Natural killer cell (primary cell): ENCODE data around the gene KDM4B. TPM values are rescaled to one million over a fixed set of nuclear protein-coding genes. Genes with fewer than 3 reads are reported as not detected.

ENCODE experiments used
- ATAC-seq, 3 donors: fragments of 150-1000 bp in 2 of 3; fragments of 200-7000 bp in 1 of 3; cut with Tn5 transposase; 1 replicate in 1 of 3; 2 replicates in 2 of 3; pipeline ENCODE4 v1.10.0; 2021; ENCODE audit warnings: mild to moderate bottlenecking in 2 of 3, moderate library complexity in 2 of 3
- DNase-seq, 2 donors: peaks; one replicate each; pipeline versions ENCODE4 v3.0.0 to v3.0.0-alpha.2; 2013 to 2021; ENCODE audit warnings: mixed read lengths in 1 of 2
- H3K27ac ChIP-seq: one replicate; pipeline ENCODE4 v1.5.1; 2013; ENCODE audit warnings: mild to moderate bottlenecking, low read length
- H3K27me3 ChIP-seq: one replicate; pipeline ENCODE4 v1.6.1; 2013; ENCODE audit warnings: low read length; ENCODE audit not compliant: control insufficient read depth, insufficient read depth
- H3K36me3 ChIP-seq: one replicate; pipeline ENCODE4 v1.6.1; 2013; ENCODE audit warnings: low read length; ENCODE audit not compliant: control insufficient read depth, insufficient read depth
- H3K4me1 ChIP-seq: one replicate; pipeline ENCODE4 v1.6.1; 2013; ENCODE audit warnings: low read length; ENCODE audit not compliant: control insufficient read depth, insufficient read depth
- H3K4me3 ChIP-seq: one replicate; pipeline ENCODE4 v1.5.1; 2013; ENCODE audit warnings: low read length
- H3K9me3 ChIP-seq: one replicate; pipeline ENCODE4 v1.6.1; 2013; ENCODE audit warnings: low read length; ENCODE audit not compliant: control insufficient read depth, insufficient read depth
- H3K27ac Mint-ChIP-seq, 2 donors: one replicate each; pipeline ENCODE4 v1.8.0; 2022; ENCODE audit warnings: mild to moderate bottlenecking in 2 of 2, mixed read lengths in 2 of 2, moderate library complexity in 1 of 2
- H3K27me3 Mint-ChIP-seq, 2 donors: one replicate each; pipeline ENCODE4 v1.8.0; 2022; ENCODE audit warnings: low read depth in 2 of 2, mixed read lengths in 2 of 2
- H3K36me3 Mint-ChIP-seq: one replicate; pipeline ENCODE4 v1.8.0; 2022; ENCODE audit warnings: mixed read lengths
- H3K4me1 Mint-ChIP-seq, 2 donors: one replicate each; pipeline ENCODE4 v1.8.0; 2022; ENCODE audit warnings: mixed read lengths in 2 of 2
- H3K4me3 Mint-ChIP-seq: one replicate; pipeline ENCODE4 v1.8.0; 2022; ENCODE audit warnings: mild to moderate bottlenecking, moderate library complexity, mixed read lengths
- H3K9me3 Mint-ChIP-seq, 2 donors: one replicate each; pipeline ENCODE4 v1.8.0; 2022; ENCODE audit warnings: mixed read lengths in 2 of 2
- WGBS: methylation state at CpG from one replicate; pipeline ENCODE4 v1.1.7; 2013; ENCODE audit warnings: missing lambda C conversion rate; ENCODE audit not compliant: insufficient coverage; 5-methylcytosine and 5-hydroxymethylcytosine counted together
- intact Hi-C: fragments of 100-400 bp; cut with micrococcal nuclease; formaldehyde crosslinking; loops from one replicate; pipeline ENCODE4 v1.14.2; 2022
- total RNA-seq, 4 donors: library from RNA; stranded (reverse); fragments of 120-200 nt in 1 of 4; gene quantifications; one replicate each; pipeline versions ENCODE4 v1.2.3 to v1.2.4, GENCODE V29; 2013 to 2022
- TF ChIP-seq, protein P1 (sequence below): fragments of 200-600 bp; IDR thresholded peaks from one replicate; pipeline ENCODE4 v1.8.0; 2022; ENCODE audit warnings: antibody characterized with exemption

The KDM4B gene
- total RNA-seq, 3 donors from 2014 or later (not counting 1 experiment from before 2014, with no cell fraction given), result 68.0 to 73.5 (median 68.1) TPM

DNA sequence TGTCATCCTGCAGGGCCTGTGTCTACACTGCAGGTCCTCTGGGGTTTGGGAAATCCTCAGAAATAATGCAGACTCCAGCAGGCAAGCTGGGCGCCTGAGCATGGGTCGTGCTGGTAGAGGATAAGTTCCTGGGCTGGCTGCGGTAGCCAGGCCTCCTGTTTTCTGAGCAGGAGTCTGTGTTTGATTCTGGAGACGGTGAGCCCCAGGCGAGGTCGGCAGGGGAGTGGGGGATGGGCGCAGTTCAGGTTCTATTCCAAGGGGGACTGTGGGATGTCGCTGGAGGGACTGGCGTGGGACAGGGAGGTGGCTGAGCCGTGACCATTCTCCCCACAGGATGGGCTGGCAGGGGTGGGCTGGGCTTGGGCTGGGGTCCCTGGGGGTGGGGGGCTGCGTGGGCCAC is 154.7 kb downstream of the KDM4B start:
- peaks cover 53% of the 10 kb centered on the region for H3K4me1 ChIP-seq
- ATAC-seq (no peak), DNase-seq (no peak)
- H3K9me3 ChIP-seq, result no peaks in the 10 kb centered on the region
- TF ChIP-seq, protein P1, sequence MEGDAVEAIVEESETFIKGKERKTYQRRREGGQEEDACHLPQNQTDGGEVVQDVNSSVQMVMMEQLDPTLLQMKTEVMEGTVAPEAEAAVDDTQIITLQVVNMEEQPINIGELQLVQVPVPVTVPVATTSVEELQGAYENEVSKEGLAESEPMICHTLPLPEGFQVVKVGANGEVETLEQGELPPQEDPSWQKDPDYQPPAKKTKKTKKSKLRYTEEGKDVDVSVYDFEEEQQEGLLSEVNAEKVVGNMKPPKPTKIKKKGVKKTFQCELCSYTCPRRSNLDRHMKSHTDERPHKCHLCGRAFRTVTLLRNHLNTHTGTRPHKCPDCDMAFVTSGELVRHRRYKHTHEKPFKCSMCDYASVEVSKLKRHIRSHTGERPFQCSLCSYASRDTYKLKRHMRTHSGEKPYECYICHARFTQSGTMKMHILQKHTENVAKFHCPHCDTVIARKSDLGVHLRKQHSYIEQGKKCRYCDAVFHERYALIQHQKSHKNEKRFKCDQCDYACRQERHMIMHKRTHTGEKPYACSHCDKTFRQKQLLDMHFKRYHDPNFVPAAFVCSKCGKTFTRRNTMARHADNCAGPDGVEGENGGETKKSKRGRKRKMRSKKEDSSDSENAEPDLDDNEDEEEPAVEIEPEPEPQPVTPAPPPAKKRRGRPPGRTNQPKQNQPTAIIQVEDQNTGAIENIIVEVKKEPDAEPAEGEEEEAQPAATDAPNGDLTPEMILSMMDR, result no peak
- no peak overlapping the region for H3K27ac ChIP-seq
- H3K36me3 ChIP-seq, result peaks cover 3% of the 10 kb centered on the region
- no peak overlapping the region for H3K4me3 ChIP-seq
- no peaks in the 10 kb centered on the region for H3K9me3 Mint-ChIP-seq
- H3K4me3 Mint-ChIP-seq, result no peak overlapping the region
- 95% methylated on average over 11 of the region's 11 CpGs for WGBS
- H3K36me3 Mint-ChIP-seq, result peaks cover 5% of the 10 kb centered on the region
- H3K27me3 Mint-ChIP-seq, result no peaks in the 10 kb centered on the region
- intact Hi-C loops, result no loop called here
- no peaks in the 10 kb centered on the region for H3K27me3 ChIP-seq
- no peak overlapping the region for H3K27ac Mint-ChIP-seq
- peaks cover 15 to 23% of the 10 kb centered on the region in 2 donors for H3K4me1 Mint-ChIP-seq

DNA sequence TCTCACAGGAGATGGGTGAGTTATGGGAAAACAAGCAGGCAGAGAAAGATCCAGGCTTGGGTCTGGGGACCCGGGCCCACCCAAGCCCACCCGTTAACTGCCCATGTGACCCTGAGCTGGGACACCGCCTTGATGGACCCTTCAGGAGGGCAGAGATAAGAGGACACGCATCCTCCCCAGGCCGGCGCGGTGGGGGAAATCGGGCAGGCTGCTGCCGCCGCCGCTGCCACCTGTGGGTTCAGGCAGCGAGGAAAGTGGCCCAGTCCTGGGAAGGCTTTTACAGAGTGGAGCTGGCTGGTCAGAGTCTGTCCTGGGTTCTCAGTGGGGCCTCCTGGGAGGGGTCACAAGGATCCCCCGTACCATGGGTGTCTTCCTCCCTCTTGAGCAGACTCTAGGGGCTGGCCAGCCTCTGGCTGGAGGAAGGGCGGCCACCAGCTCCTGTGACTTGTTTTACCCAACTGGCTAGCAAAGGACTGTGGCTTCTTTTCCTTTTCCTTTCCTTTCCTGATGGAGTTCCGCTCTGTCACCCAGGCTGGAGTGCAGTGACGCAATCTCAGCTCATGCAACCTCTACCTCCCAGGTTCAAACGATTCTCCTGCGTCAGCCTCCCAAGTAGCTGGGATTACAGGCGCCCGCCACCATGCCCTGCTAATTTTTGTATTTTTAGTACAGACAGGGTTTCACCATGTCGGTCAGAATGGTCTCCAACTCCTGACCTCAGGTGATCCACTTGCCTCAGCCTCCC is 155.4 kb downstream of the KDM4B start:
- peaks cover 5% of the 10 kb centered on the region for H3K36me3 Mint-ChIP-seq
- no peaks in the 10 kb centered on the region for H3K9me3 Mint-ChIP-seq
- H3K27me3 Mint-ChIP-seq, result no peaks in the 10 kb centered on the region
- DNase-seq (no peak), ATAC-seq (no peak)
- no peaks in the 10 kb centered on the region for H3K27me3 ChIP-seq
- WGBS, result 93% methylated on average over 21 of the region's 21 CpGs
- intact Hi-C loops, result no loop called here
- H3K27ac Mint-ChIP-seq, result no peak overlapping the region
- H3K27ac ChIP-seq, result no peak overlapping the region
- H3K9me3 ChIP-seq, result no peaks in the 10 kb centered on the region
- no peak overlapping the region for H3K4me3 ChIP-seq
- peaks cover 15 to 23% of the 10 kb centered on the region in 2 donors for H3K4me1 Mint-ChIP-seq
- H3K4me3 Mint-ChIP-seq, result no peak overlapping the region
- TF ChIP-seq, protein P1, result no peak
- peaks cover under 1% of the 10 kb centered on the region for H3K36me3 ChIP-seq
- H3K4me1 ChIP-seq, result peaks cover 59% of the 10 kb centered on the region

GRCh38 chr19:5125376-5125775 is 156.5 kb downstream of the KDM4B start:
- Mint-ChIP-seq H3K4me3 (no peak overlapping the region), H3K9me3 (no peaks in the 10 kb centered on the region), H3K27ac (no peak overlapping the region), H3K27me3 (no peaks in the 10 kb centered on the region), H3K4me1 (peaks cover 20 to 33% of the 10 kb centered on the region in 2 donors), H3K36me3 (peaks cover 5% of the 10 kb centered on the region)
- Histone ChIP-seq H3K9me3 (no peaks in the 10 kb centered on the region), H3K27ac (peak overlapping the region; percentile 89), H3K4me1 (peaks cover 70% of the 10 kb centered on the region), H3K4me3 (no peak overlapping the region), H3K36me3 (no peaks in the 10 kb centered on the region), H3K27me3 (no peaks in the 10 kb centered on the region)
- 76% methylated on average over 17 of the region's 17 CpGs for WGBS
- intact Hi-C loops, result no loop called here
- TF ChIP-seq, protein P1, result no peak
- ATAC-seq (no peak), DNase-seq (no peak)
